Liver (tissue), 9 donors: ENCODE data around the gene KCNIP1. TPM values are rescaled to one million over a fixed set of nuclear protein-coding genes. Genes with fewer than 3 reads are reported as not detected.

Source experiments
- DNase-seq: peaks from one replicate; pipeline ENCODE4 v3.0.0-alpha.2; 2017; ENCODE audit warnings: low spot score
- H3K27ac ChIP-seq, 2 donors: one replicate each; pipeline ENCODE4 v1.7.0; 2013; ENCODE audit warnings: inconsistent platforms in 2 of 2, low read length in 2 of 2, control low read depth in 1 of 2, low read depth in 1 of 2, mild to moderate bottlenecking in 1 of 2
- H3K27me3 ChIP-seq, 4 donors: one replicate each; pipeline versions ENCODE4 v1.6.1 to v1.7.0; 2013; ENCODE audit warnings: low read length in 3 of 4, inconsistent platforms in 1 of 4, mild to moderate bottlenecking in 1 of 4, moderate library complexity in 1 of 4; ENCODE audit not compliant: control insufficient read depth in 4 of 4, insufficient read depth in 4 of 4
- H3K36me3 ChIP-seq, 4 donors: one replicate each; pipeline versions ENCODE4 v1.6.1 to v1.7.0; 2013; ENCODE audit warnings: low read length in 3 of 4, mild to moderate bottlenecking in 3 of 4, low read depth in 1 of 4, moderate library complexity in 1 of 4; ENCODE audit not compliant: control insufficient read depth in 4 of 4, insufficient read depth in 3 of 4
- H3K4me1 ChIP-seq, 4 donors: one replicate each; pipeline versions ENCODE4 v1.6.1 to v1.7.0; 2013; ENCODE audit warnings: low read length in 3 of 4, mild to moderate bottlenecking in 3 of 4, moderate library complexity in 1 of 4; ENCODE audit not compliant: control insufficient read depth in 4 of 4, insufficient read depth in 4 of 4
- H3K4me3 ChIP-seq, 3 donors: one replicate each; pipeline versions ENCODE4 v1.6.1 to v1.7.0; 2013; ENCODE audit warnings: low read length in 3 of 3, control low read depth in 1 of 3, low read depth in 1 of 3, mild to moderate bottlenecking in 1 of 3
- H3K9ac ChIP-seq, 2 donors: one replicate each; pipeline ENCODE4 v1.7.0; 2013; ENCODE audit warnings: low read length in 2 of 2, mild to moderate bottlenecking in 2 of 2, moderate library complexity in 2 of 2, control low read depth in 1 of 2, low read depth in 1 of 2
- H3K9me3 ChIP-seq, 4 donors: one replicate each; pipeline versions ENCODE4 v1.6.1 to v1.7.0; 2013; ENCODE audit warnings: low read length in 3 of 4; ENCODE audit not compliant: control insufficient read depth in 4 of 4
- CTCF ChIP-seq: fragments of 150-350 bp; IDR thresholded peaks from 2 replicates; pipeline ENCODE4 v1.5.1; 2017; ENCODE audit warnings: improper control_type of control experiment, low read depth, low read length; ENCODE audit not compliant: missing input control
- EGR1 ChIP-seq, 2 donors: IDR thresholded peaks; 2 replicates each; pipeline ENCODE4 v1.6.1; 2016 to 2018; ENCODE audit warnings: antibody characterized with exemption in 2 of 2, low read depth in 2 of 2
- FOXA1 ChIP-seq: IDR thresholded peaks from 2 replicates; pipeline ENCODE4 v1.6.1; 2016; ENCODE audit warnings: antibody characterized with exemption
- FOXA2 ChIP-seq: IDR thresholded peaks from 2 replicates; pipeline ENCODE4 v1.6.1; 2016; ENCODE audit warnings: antibody characterized with exemption
- GABPA ChIP-seq, 2 donors: IDR thresholded peaks in 1 of 2; conservative IDR thresholded peaks in 1 of 2; 2 replicates each; pipeline ENCODE4 v1.6.1; 2016; ENCODE audit warnings: antibody characterized with exemption in 2 of 2, mild to moderate bottlenecking in 1 of 2, moderate library complexity in 1 of 2
- HNF4A ChIP-seq, 2 donors: conservative IDR thresholded peaks; 2 replicates each; pipeline ENCODE4 v1.6.1; 2016; ENCODE audit warnings: antibody characterized with exemption in 2 of 2, mild to moderate bottlenecking in 2 of 2
- HNF4G ChIP-seq: IDR thresholded peaks from 2 replicates; pipeline ENCODE4 v1.6.1; 2016; ENCODE audit warnings: antibody characterized with exemption
- JUND ChIP-seq, 2 donors: IDR thresholded peaks; 2 replicates each; pipeline ENCODE4 v1.6.1; 2016; ENCODE audit warnings: antibody characterized with exemption in 2 of 2
- NR2F2 ChIP-seq: IDR thresholded peaks from 2 replicates; pipeline ENCODE4 v1.6.1; 2016; ENCODE audit warnings: antibody characterized with exemption
- RAD21 ChIP-seq, 2 donors: IDR thresholded peaks; 2 replicates each; pipeline ENCODE4 v1.6.1; 2016; ENCODE audit warnings: antibody characterized with exemption in 2 of 2, mild to moderate bottlenecking in 2 of 2
- RXRA ChIP-seq, 2 donors: IDR thresholded peaks; 2 replicates each; pipeline ENCODE4 v1.6.1; 2017 to 2018; ENCODE audit warnings: antibody characterized with exemption in 2 of 2, mild to moderate bottlenecking in 1 of 2
- SP1 ChIP-seq: IDR thresholded peaks from 2 replicates; pipeline ENCODE4 v1.6.1; 2018; ENCODE audit warnings: antibody characterized with exemption, mild to moderate bottlenecking
- TAF1 ChIP-seq: conservative IDR thresholded peaks from 2 replicates; pipeline ENCODE4 v1.6.1; 2016; ENCODE audit warnings: antibody characterized with exemption, mild to moderate bottlenecking
- YY1 ChIP-seq: IDR thresholded peaks from 2 replicates; pipeline ENCODE4 v1.6.1; 2016; ENCODE audit warnings: antibody characterized with exemption, mild to moderate bottlenecking
- ZBTB33 ChIP-seq: IDR thresholded peaks from 2 replicates; pipeline ENCODE4 v1.6.1; 2016; ENCODE audit warnings: antibody characterized with exemption
- WGBS: extraction: QIAGEN DNeasy Blood & Tissue Kit; methylation state at CpG from one replicate; pipeline ENCODE4 v1.1.7; 2013; 5-methylcytosine and 5-hydroxymethylcytosine counted together
- polyA plus RNA-seq, 2 donors: library from polyadenylated mRNA; stranded (reverse) in 1 of 2; unstranded in 1 of 2; fragments of 200-250 nt in 1 of 2; fragments of >200 nt in 1 of 2; fragmentation: Nextera tagmentation in 1 of 2; extraction: Ambion mirVana in 1 of 2; gene quantifications; one replicate each; pipeline versions ENCODE4 v1.2.1 to v1.2.3, GENCODE V29; 2013 to 2015
- total RNA-seq, 2 donors: library from RNA; depleted of rRNA; stranded (reverse); fragments of >200 nt; gene quantifications; one replicate each; pipeline ENCODE4 v1.2.3, GENCODE V29; 2014
- TF ChIP-seq, protein P1 (sequence below): IDR thresholded peaks from 2 replicates; pipeline ENCODE4 v1.6.1; 2016; ENCODE audit warnings: antibody characterized with exemption
- TF ChIP-seq, protein P2 (sequence below): IDR thresholded peaks from 2 replicates; pipeline ENCODE4 v1.6.1; 2016; ENCODE audit warnings: antibody characterized with exemption, mild to moderate bottlenecking
- TF ChIP-seq, protein P3 (sequence below): IDR thresholded peaks from 2 replicates; pipeline ENCODE4 v1.6.1; 2016; ENCODE audit warnings: antibody characterized with exemption
- donor health status: healthy.
- donor health status: healthy.
- donor health status: healthy.
- donor health status: healthy.
- donor health status: healthy.

KCNIP1 gene
- total and polyA plus RNA-seq, 4 donors: 0.08 to 0.23 TPM; not detected in 2

DNA sequence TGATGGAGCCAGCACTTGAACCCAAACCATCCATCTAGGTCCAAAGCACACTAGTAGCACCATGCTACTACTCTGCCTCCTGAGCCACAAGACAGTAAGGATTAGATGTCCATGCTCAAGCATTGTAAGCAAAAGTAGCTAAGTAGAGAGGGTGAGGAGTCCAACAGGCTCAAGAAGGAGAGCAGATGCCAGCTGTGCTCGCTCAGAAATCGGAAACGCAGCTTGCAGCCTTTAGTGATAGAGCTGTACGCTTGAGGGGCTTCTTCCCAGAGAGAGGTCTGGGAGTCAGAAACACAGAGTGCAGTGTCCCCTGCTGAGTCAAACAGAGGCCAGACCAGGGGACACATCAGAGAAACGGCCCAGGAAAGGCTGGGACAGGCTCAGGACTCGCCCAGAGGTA lies 247.0 kb downstream of the KCNIP1 start:
- Histone ChIP-seq H3K36me3 (no peaks in the 10 kb centered on the region), H3K27ac (peak overlapping the region in 1 of 2 donors; percentile 13), H3K4me3 (no peak overlapping the region), H3K27me3 (peaks cover 0 to 12% (median 2%) of the 10 kb centered on the region in 4 donors), H3K9ac (no peak overlapping the region), H3K9me3 (no peaks in the 10 kb centered on the region), H3K4me1 (no peaks in the 10 kb centered on the region)
- WGBS: 74% methylated on average over 6 of the region's 6 CpGs
- no peak for TF ChIP-seq HNF4A (conservative IDR thresholded peaks at IDR 0.05)
- TF ChIP-seq SP1: no peak
- no peak for TF ChIP-seq RAD21 (IDR thresholded peaks at IDR 0.05)
- no peak for TF ChIP-seq CTCF
- TF ChIP-seq FOXA2: no peak
- TF ChIP-seq GABPA (IDR thresholded peaks at IDR 0.05 in 1 of 2, conservative IDR thresholded peaks at IDR 0.05 in 1 of 2): no peak
- TF ChIP-seq TAF1: no peak
- no peak for TF ChIP-seq RXRA (IDR thresholded peaks at IDR 0.05)
- no peak for TF ChIP-seq NR2F2
- TF ChIP-seq, protein P1, sequence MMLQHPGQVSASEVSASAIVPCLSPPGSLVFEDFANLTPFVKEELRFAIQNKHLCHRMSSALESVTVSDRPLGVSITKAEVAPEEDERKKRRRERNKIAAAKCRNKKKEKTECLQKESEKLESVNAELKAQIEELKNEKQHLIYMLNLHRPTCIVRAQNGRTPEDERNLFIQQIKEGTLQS: no peak
- no peak for TF ChIP-seq EGR1 (IDR thresholded peaks at IDR 0.05; ENCODE audit: low read depth in 2 of 2)
- TF ChIP-seq YY1: no peak
- TF ChIP-seq HNF4G: no peak
- TF ChIP-seq, protein P2, sequence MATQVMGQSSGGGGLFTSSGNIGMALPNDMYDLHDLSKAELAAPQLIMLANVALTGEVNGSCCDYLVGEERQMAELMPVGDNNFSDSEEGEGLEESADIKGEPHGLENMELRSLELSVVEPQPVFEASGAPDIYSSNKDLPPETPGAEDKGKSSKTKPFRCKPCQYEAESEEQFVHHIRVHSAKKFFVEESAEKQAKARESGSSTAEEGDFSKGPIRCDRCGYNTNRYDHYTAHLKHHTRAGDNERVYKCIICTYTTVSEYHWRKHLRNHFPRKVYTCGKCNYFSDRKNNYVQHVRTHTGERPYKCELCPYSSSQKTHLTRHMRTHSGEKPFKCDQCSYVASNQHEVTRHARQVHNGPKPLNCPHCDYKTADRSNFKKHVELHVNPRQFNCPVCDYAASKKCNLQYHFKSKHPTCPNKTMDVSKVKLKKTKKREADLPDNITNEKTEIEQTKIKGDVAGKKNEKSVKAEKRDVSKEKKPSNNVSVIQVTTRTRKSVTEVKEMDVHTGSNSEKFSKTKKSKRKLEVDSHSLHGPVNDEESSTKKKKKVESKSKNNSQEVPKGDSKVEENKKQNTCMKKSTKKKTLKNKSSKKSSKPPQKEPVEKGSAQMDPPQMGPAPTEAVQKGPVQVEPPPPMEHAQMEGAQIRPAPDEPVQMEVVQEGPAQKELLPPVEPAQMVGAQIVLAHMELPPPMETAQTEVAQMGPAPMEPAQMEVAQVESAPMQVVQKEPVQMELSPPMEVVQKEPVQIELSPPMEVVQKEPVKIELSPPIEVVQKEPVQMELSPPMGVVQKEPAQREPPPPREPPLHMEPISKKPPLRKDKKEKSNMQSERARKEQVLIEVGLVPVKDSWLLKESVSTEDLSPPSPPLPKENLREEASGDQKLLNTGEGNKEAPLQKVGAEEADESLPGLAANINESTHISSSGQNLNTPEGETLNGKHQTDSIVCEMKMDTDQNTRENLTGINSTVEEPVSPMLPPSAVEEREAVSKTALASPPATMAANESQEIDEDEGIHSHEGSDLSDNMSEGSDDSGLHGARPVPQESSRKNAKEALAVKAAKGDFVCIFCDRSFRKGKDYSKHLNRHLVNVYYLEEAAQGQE: no peak
- TF ChIP-seq FOXA1: no peak
- no peak for TF ChIP-seq JUND (IDR thresholded peaks at IDR 0.05)
- TF ChIP-seq, protein P3, sequence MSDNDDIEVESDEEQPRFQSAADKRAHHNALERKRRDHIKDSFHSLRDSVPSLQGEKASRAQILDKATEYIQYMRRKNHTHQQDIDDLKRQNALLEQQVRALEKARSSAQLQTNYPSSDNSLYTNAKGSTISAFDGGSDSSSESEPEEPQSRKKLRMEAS: no peak
- TF ChIP-seq ZBTB33: no peak
- DNase-seq: no peak
